ENCODE measurements around the gene AHCTF1.

Gene AHCTF1

GRCh38 chr1:246931549-246932365 is at the start of gene AHCTF1:
AHCTF1 (minus strand) TSS chr1:246931948; CDS start chr1:246918370, 13,578 bp downstream.
- peak; percentile 90 for DNase-seq (ENCODE audit: low read depth)

- no peak for DNase-seq (ENCODE audit: low read depth)
Observed at GRCh38 chr1:246978785-246979184, 47.0 kb upstream of the AHCTF1 start.

- DNase-seq (ENCODE audit: low read depth), result no peak
Observed at GRCh38 chr1:246978281-246978680, 46.5 kb upstream of the AHCTF1 start.

GRCh38 chr1:246971969-246972368 is 40.2 kb upstream of the AHCTF1 start:
- no peak for DNase-seq (ENCODE audit: low read depth)

GRCh38 chr1:246971090-246971721 is 39.5 kb upstream of the AHCTF1 start:
- DNase-seq (ENCODE audit: low read depth), result peak; percentile 2

- DNase-seq (ENCODE audit: low read depth), result no peak
Observed at GRCh38 chr1:246969621-246970020, 37.9 kb upstream of the AHCTF1 start.

GRCh38 chr1:246966502-246966901 is 34.8 kb upstream of the AHCTF1 start:
- DNase-seq (ENCODE audit: low read depth), result no peak

- no peak for DNase-seq (ENCODE audit: low read depth)
Observed at GRCh38 chr1:246959944-246960693, 28.4 kb upstream of the AHCTF1 start.

- no peak for DNase-seq (ENCODE audit: low read depth)
Observed at GRCh38 chr1:246954126-246954525, 22.4 kb upstream of the AHCTF1 start.

- DNase-seq (ENCODE audit: low read depth), result no peak
Observed at GRCh38 chr1:246951413-246951812, 19.7 kb upstream of the AHCTF1 start.

GRCh38 chr1:246949956-246950355 is 18.2 kb upstream of the AHCTF1 start:
- no peak for DNase-seq (ENCODE audit: low read depth)

GRCh38 chr1:246947255-246947654 is 15.5 kb upstream of the AHCTF1 start:
- DNase-seq (ENCODE audit: low read depth), result no peak

GRCh38 chr1:246946366-246946765 is 14.6 kb upstream of the AHCTF1 start:
- DNase-seq (ENCODE audit: low read depth), result no peak

- DNase-seq (ENCODE audit: low read depth), result no peak
Observed at GRCh38 chr1:246934765-246935164, 3.0 kb upstream of the AHCTF1 start.

- DNase-seq (ENCODE audit: low read depth), result no peak
Observed at GRCh38 chr1:246933893-246934292, 2.1 kb upstream of the AHCTF1 start.

GRCh38 chr1:246932366-246932700 is 585 bp upstream of the AHCTF1 start:
- DNase-seq (ENCODE audit: low read depth), result no peak

- DNase-seq (ENCODE audit: low read depth), result peak; percentile 38
Observed at GRCh38 chr1:246930830-246931548, 759 bp downstream of the AHCTF1 start.

GRCh38 chr1:246925997-246926626 is 5.6 kb downstream of the AHCTF1 start:
- DNase-seq (ENCODE audit: low read depth), result no peak

GRCh38 chr1:246923900-246924299 is 7.8 kb downstream of the AHCTF1 start:
- no peak for DNase-seq (ENCODE audit: low read depth)

GRCh38 chr1:246923482-246923881 is 8.3 kb downstream of the AHCTF1 start:
- no peak for DNase-seq (ENCODE audit: low read depth)

- DNase-seq (ENCODE audit: low read depth), result no peak
Observed at GRCh38 chr1:246921481-246921880, 10.3 kb downstream of the AHCTF1 start.

GRCh38 chr1:246919902-246920301 is 11.8 kb downstream of the AHCTF1 start:
- no peak for DNase-seq (ENCODE audit: low read depth)
